ENCODE measurements around the gene KIF1B.

GRCh38 chr1:10339815-10340214 is 129.4 kb downstream of the KIF1B start:
- TF ChIP-seq POLR2A (IDR thresholded peaks at IDR 0.05) (no peak), CTCF (IDR thresholded peaks at IDR 0.05 in 8 of 11, conservative IDR thresholded peaks at IDR 0.05 in 3 of 11) (no peak), POLR2AphosphoS5 (IDR thresholded peaks at IDR 0.05) (no peak)
